ENCODE data around the gene WRNIP1. TPM values are rescaled to one million over a fixed set of nuclear protein-coding genes. Genes with fewer than 3 reads are reported as not detected.

WRNIP1 gene
- total and polyA plus RNA-seq, 9 of the 15 experiments (the other 6 are each of a cell fraction or from before 2014, with no cell fraction given): 13.2 to 63.6 (median 48.6) TPM

DNA sequence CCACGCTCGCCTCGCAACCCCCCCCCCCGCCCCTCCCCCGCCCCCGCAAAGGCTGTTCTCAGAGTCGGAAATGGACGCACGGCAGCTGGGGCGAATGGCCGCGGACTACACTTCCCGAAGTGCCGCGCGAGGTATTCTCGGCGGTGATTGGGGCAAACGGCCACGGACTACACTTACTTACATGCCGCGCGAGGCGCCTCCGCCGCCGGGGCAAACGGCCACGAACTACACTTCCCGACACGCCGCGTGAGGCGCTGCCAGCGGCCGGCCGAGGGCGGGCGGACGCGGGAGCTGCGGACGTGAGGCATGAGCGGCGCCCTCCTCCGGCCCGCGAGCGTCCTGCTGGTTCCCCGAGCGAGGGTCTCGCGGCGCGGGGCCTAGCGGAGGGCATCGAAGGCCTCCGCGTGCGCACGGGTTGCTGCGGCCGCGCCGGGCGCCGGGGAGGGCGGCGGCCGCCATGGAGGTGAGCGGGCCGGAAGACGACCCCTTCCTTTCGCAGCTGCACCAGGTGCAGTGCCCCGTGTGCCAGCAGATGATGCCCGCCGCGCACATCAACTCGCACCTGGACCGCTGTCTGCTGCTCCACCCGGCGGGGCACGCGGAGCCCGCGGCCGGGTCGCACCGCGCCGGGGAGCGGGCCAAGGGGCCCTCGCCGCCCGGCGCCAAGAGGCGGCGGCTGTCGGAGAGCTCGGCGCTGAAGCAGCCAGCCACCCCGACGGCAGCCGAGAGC lies at the start of gene WRNIP1 (continued):
- TF ChIP-seq TBP (optimal IDR thresholded peaks at IDR 0.05; ENCODE audit: low read depth, low read length) (peak; percentile 60), POLR2H (tag; IDR thresholded peaks at IDR 0.05; ENCODE audit: low read depth) (peak; percentile 10; the same call in 1 of the 2 replicates), ZNF121 (CRISPR knock-in tag; conservative IDR thresholded peaks at IDR 0.05) (peak; percentile 88), MTF1 (CRISPR knock-in tag; IDR thresholded peaks at IDR 0.05; ENCODE audit: borderline replicate concordance) (no peak), MAZ (CRISPR knock-in tag; conservative IDR thresholded peaks at IDR 0.05 in 1 of 2, IDR thresholded peaks at IDR 0.05 in 1 of 2) (peak; percentile 90 to 94), CTBP1 (IDR thresholded peaks at IDR 0.05; ENCODE audit: borderline replicate concordance) (peak; percentile 95), RCOR1 (IDR thresholded peaks at IDR 0.05; ENCODE audit: borderline replicate concordance in 1 of 2, low read depth in 2 of 2, low read length in 2 of 2) (peak in 1 of 2 experiments; percentile 72; a peak in 2 of 4 replicates), ZBTB7A (IDR thresholded peaks at IDR 0.05; ENCODE audit: borderline replicate concordance, control insufficient read depth, low read depth, low read length) (peak; percentile 98)
- TF ChIP-seq, protein P1, sequence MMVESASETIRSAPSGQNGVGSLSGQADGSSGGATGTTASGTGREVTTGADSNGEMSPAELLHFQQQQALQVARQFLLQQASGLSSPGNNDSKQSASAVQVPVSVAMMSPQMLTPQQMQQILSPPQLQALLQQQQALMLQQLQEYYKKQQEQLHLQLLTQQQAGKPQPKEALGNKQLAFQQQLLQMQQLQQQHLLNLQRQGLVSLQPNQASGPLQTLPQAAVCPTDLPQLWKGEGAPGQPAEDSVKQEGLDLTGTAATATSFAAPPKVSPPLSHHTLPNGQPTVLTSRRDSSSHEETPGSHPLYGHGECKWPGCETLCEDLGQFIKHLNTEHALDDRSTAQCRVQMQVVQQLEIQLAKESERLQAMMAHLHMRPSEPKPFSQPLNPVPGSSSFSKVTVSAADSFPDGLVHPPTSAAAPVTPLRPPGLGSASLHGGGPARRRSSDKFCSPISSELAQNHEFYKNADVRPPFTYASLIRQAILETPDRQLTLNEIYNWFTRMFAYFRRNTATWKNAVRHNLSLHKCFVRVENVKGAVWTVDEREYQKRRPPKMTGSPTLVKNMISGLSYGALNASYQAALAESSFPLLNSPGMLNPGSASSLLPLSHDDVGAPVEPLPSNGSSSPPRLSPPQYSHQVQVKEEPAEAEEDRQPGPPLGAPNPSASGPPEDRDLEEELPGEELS (CRISPR knock-in tag; IDR thresholded peaks at IDR 0.05; ENCODE audit: borderline replicate concordance): peak; percentile 76; the same call in 1 of the 2 replicates
- TF ChIP-seq, protein P2, sequence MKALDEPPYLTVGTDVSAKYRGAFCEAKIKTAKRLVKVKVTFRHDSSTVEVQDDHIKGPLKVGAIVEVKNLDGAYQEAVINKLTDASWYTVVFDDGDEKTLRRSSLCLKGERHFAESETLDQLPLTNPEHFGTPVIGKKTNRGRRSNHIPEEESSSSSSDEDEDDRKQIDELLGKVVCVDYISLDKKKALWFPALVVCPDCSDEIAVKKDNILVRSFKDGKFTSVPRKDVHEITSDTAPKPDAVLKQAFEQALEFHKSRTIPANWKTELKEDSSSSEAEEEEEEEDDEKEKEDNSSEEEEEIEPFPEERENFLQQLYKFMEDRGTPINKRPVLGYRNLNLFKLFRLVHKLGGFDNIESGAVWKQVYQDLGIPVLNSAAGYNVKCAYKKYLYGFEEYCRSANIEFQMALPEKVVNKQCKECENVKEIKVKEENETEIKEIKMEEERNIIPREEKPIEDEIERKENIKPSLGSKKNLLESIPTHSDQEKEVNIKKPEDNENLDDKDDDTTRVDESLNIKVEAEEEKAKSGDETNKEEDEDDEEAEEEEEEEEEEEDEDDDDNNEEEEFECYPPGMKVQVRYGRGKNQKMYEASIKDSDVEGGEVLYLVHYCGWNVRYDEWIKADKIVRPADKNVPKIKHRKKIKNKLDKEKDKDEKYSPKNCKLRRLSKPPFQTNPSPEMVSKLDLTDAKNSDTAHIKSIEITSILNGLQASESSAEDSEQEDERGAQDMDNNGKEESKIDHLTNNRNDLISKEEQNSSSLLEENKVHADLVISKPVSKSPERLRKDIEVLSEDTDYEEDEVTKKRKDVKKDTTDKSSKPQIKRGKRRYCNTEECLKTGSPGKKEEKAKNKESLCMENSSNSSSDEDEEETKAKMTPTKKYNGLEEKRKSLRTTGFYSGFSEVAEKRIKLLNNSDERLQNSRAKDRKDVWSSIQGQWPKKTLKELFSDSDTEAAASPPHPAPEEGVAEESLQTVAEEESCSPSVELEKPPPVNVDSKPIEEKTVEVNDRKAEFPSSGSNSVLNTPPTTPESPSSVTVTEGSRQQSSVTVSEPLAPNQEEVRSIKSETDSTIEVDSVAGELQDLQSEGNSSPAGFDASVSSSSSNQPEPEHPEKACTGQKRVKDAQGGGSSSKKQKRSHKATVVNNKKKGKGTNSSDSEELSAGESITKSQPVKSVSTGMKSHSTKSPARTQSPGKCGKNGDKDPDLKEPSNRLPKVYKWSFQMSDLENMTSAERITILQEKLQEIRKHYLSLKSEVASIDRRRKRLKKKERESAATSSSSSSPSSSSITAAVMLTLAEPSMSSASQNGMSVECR (CRISPR knock-in tag; IDR thresholded peaks at IDR 0.05): peak; percentile 45
- TF ChIP-seq, protein P3, sequence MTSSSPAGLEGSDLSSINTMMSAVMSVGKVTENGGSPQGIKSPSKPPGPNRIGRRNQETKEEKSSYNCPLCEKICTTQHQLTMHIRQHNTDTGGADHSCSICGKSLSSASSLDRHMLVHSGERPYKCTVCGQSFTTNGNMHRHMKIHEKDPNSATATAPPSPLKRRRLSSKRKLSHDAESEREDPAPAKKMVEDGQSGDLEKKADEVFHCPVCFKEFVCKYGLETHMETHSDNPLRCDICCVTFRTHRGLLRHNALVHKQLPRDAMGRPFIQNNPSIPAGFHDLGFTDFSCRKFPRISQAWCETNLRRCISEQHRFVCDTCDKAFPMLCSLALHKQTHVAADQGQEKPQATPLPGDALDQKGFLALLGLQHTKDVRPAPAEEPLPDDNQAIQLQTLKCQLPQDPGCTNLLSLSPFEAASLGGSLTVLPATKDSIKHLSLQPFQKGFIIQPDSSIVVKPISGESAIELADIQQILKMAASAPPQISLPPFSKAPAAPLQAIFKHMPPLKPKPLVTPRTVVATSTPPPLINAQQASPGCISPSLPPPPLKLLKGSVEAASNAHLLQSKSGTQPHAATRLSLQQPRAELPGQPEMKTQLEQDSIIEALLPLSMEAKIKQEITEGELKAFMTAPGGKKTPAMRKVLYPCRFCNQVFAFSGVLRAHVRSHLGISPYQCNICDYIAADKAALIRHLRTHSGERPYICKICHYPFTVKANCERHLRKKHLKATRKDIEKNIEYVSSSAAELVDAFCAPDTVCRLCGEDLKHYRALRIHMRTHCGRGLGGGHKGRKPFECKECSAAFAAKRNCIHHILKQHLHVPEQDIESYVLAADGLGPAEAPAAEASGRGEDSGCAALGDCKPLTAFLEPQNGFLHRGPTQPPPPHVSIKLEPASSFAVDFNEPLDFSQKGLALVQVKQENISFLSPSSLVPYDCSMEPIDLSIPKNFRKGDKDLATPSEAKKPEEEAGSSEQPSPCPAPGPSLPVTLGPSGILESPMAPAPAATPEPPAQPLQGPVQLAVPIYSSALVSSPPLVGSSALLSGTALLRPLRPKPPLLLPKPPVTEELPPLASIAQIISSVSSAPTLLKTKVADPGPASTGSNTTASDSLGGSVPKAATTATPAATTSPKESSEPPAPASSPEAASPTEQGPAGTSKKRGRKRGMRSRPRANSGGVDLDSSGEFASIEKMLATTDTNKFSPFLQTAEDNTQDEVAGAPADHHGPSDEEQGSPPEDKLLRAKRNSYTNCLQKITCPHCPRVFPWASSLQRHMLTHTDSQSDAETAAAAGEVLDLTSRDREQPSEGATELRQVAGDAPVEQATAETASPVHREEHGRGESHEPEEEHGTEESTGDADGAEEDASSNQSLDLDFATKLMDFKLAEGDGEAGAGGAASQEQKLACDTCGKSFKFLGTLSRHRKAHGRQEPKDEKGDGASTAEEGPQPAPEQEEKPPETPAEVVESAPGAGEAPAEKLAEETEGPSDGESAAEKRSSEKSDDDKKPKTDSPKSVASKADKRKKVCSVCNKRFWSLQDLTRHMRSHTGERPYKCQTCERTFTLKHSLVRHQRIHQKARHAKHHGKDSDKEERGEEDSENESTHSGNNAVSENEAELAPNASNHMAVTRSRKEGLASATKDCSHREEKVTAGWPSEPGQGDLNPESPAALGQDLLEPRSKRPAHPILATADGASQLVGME (CRISPR knock-in tag; IDR thresholded peaks at IDR 0.05): peak; percentile 66; the same call in 1 of the 2 replicates
